Measurements from ENCODE around the gene INTS15. TPM values are rescaled to one million over a fixed set of nuclear protein-coding genes. Genes with fewer than 3 reads are reported as not detected.
A peak's percentile ranks its signal among the peaks of the same experiment; 100 is the strongest.

INTS15 gene
- total and polyA plus RNA-seq, 2 experiments from 2014 or later, result 7.0 to 27.0 TPM

GRCh38 chr7:6577369-6578113 is 12.3 kb upstream of the INTS15 start, which contains the start of gene ZDHHC4:
ZDHHC4 (plus strand) TSS chr7:6577454; CDS start chr7:6580562, 3,108 bp downstream.
- H3K27ac Mint-ChIP-seq, result peak within 1 kb of the TSS; percentile 94
- H3K36me3 Mint-ChIP-seq (ENCODE audit: low read depth), result peaks cover 28% of the 10 kb centered on the region
- H4K20me1 ChIP-seq (replicated peaks; ENCODE audit: insufficient read depth), result no peaks in the 10 kb centered on the region
- peak within 1 kb of the TSS; percentile 96 for H3K27ac ChIP-seq (ENCODE audit: low read depth)
- peak within 1 kb of the TSS; percentile 80 for H2AFZ ChIP-seq
- H3K27me3 ChIP-seq (ENCODE audit: insufficient read depth), result no peaks in the 10 kb centered on the region
- 0 out of 2 replicates have a peak, but pooled peaks cover 5% of the 10 kb centered on the region for H3K36me3 ChIP-seq (ENCODE audit: insufficient read depth)
- H3K9me3 Mint-ChIP-seq, result no peaks in the 10 kb centered on the region
- H3F3A ChIP-seq (replicated peaks; ENCODE audit: low read depth), result peaks cover 5% of the 10 kb centered on the region; the same call in 1 of the 2 replicates
- H3K27me3 Mint-ChIP-seq (ENCODE audit: insufficient read depth, low read depth, poor library complexity), result peaks cover 4% of the 10 kb centered on the region
- peak within 1 kb of the TSS; percentile 84 for H3K4me2 ChIP-seq
- no peaks in the 10 kb centered on the region for H3K4me1 ChIP-seq (ENCODE audit: insufficient read depth)
- no peaks in the 10 kb centered on the region for H3K79me2 ChIP-seq (replicated peaks; ENCODE audit: insufficient read depth)
- TF ChIP-seq CREB1 (CRISPR knock-in tag; IDR thresholded peaks at IDR 0.05; ENCODE audit: low read depth) (peak; percentile 90), NANOG (IDR thresholded peaks at IDR 0.05; ENCODE audit: borderline replicate concordance) (no peak), JUNB (IDR thresholded peaks at IDR 0.05; ENCODE audit: unreplicated experiment) (no peak), REST (IDR thresholded peaks at IDR 0.05; ENCODE audit: unreplicated experiment) (no peak), EZH2phosphoT487 (IDR thresholded peaks at IDR 0.05; ENCODE audit: unreplicated experiment) (no peak), POLR2AphosphoS5 (IDR thresholded peaks at IDR 0.05; ENCODE audit: low read depth) (peak; percentile 91), ZNF331 (CRISPR knock-in tag; IDR thresholded peaks at IDR 0.05; ENCODE audit: low read depth) (no peak), CTCF (conservative IDR thresholded peaks at IDR 0.05; ENCODE audit: low read depth in 2 of 2) (no peak), ETS1 (IDR thresholded peaks at IDR 0.05) (peak; percentile 81), ZNF462 (CRISPR knock-in tag; IDR thresholded peaks at IDR 0.05) (no peak), ZNF114 (CRISPR knock-in tag; IDR thresholded peaks at IDR 0.05) (no peak), STAT1 (IDR thresholded peaks at IDR 0.05; ENCODE audit: unreplicated experiment) (no peak), EZH2 (IDR thresholded peaks at IDR 0.05; ENCODE audit: low read depth, unreplicated experiment) (no peak)
- peak within 1 kb of the TSS; percentile 88 for H3K4me3 Mint-ChIP-seq
- ATAC-seq (peak; percentile 94), DNase-seq (ENCODE audit: low spot score) (peak; percentile 91)
- peaks cover 3% of the 10 kb centered on the region; the same call in 2 of the 3 replicates for H3K4me1 Mint-ChIP-seq
- H3K4me3 ChIP-seq, result peak within 1 kb of the TSS; percentile 94
- no peaks in the 10 kb centered on the region for H3K9me2 ChIP-seq (ENCODE audit: insufficient read depth)

Measured in GM23338 (cell line).